Measurements from ENCODE around the gene IGFBP6.

Gene IGFBP6

DNA sequence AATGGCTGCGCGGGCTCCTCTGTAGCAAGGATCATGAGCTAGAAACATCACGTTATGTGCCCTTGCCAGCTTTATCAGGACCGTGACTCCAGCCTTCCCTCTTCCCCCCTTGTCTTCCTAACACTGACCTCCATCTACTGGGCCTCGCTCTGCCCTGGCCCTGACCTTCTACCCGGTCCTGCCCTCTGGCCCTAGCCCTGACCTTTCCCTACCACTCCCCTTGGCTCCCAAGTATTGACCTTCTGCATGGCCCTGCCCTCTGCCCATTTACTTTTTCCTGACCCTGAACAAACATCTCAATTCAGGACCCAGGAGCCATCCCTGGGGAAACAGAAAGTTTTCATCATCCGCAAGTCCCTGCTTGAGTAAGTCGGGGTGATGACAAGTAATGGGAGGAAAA is 7.8 kb downstream of the IGFBP6 start:
- TF ChIP-seq GATA3 (IDR thresholded peaks at IDR 0.05; ENCODE audit: low read depth, low read length) (no peak), GATA2 (IDR thresholded peaks at IDR 0.05; ENCODE audit: low read depth, low read length) (no peak)

DNA sequence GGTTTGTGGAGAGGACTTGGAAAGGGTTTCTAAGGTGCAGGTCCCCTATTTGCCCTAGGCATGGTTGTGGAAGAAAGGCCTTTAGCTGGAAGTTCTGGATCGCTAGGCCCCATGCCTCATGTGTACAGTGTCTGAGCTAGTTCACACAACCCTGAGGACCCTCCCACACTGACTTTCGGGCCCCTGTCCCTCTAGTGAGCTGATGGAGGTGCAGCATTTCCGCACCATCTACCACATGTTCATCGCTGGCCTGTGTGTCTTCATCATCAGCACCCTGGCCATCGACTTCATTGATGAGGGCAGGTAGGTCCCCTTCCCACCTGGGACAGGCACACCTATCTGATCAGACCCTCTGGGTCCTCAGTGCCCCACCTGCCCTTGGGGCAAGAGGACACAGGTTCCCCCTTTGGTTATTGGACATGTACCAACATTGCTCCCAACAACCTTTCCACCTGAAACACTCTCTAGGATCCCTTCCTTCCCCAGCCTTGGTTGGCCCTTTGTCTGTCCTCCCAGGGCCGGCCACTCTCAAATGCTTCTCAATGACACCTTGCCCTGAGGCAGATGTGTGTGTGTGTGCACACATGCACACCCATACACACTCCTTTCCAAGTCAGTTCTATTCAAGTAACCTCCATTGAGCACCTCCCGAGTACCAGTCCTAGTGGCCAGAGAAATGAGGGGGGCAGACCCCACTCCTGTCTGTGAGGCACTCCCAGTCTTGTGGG is 8.4 kb downstream of the IGFBP6 start:
- no peak for TF ChIP-seq GATA3 (IDR thresholded peaks at IDR 0.05; ENCODE audit: low read depth, low read length)
- TF ChIP-seq GATA2 (IDR thresholded peaks at IDR 0.05; ENCODE audit: low read depth, low read length), result no peak

DNA sequence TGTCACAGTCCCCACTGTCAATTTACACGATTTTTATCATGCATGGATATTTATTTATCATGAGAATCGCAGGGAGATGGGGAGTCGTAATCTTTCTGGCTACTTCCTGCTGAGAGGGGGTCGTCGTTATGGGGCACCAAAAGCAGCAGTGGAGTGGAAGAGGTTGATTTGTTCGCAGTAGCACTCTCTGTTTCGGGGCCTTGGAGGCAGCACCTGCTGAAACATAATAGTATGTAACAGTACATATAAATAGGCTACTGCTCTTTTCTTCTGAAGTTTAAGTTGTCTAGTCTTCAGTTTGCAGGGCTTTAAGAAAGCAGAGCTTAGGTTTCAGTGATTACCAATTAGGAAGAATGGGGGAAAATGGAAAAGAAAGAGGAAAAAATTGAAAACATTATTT is 9.7 kb downstream of the IGFBP6 start:
- TF ChIP-seq GATA3 (IDR thresholded peaks at IDR 0.05; ENCODE audit: low read depth, low read length), result no peak
- no peak for TF ChIP-seq GATA2 (IDR thresholded peaks at IDR 0.05; ENCODE audit: low read depth, low read length)

DNA sequence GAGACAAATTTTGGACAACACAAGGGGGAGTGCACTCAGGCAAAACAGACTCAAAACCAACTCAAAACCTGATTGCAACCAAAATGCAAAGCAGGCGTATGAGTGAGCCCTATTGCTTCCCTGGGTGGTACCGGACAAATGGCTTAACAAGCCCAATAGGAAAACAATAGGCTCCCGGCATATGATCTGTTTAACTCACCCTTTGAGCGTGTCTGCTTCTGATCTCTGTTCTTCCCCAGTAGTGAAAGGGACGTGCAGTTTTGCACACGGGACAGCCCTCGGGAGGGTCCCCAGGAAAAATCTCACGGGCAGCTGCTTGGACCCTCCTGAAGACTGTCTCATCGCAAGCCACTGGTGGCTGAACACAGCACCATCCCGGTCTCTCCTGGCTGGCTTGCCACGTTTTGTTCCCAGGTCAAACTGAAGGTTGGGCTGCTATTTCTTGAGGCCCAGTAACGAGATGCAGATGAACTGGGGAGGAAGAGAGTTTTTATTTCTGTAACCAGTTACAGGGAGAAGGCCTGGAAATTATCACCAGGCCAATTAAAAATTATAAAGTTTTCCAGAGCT is 15.8 kb downstream of the IGFBP6 start:
- TF ChIP-seq GATA3 (IDR thresholded peaks at IDR 0.05; ENCODE audit: low read depth, low read length), result no peak

DNA sequence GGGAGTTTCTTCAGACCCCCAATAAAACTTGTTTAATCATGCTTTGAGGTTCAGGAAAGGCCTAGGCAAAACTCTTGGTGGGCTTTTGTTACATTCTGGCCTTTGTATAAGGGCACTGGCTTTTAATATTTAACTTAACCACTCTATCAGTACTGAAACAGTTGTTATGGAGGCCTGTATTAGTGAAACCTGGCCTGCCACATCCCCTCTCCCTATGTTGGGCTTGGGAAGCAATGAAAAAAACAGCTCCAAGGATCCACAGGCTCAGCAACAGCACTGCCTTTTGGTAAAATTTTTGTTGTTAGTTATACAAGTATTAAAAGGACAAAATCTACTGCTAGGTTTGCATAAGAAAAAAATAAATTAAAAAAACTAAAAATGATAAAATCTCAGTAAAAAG is 16.5 kb downstream of the IGFBP6 start:
- TF ChIP-seq GATA3 (IDR thresholded peaks at IDR 0.05; ENCODE audit: low read depth, low read length) (no peak), GATA2 (IDR thresholded peaks at IDR 0.05; ENCODE audit: low read depth, low read length) (no peak)

DNA sequence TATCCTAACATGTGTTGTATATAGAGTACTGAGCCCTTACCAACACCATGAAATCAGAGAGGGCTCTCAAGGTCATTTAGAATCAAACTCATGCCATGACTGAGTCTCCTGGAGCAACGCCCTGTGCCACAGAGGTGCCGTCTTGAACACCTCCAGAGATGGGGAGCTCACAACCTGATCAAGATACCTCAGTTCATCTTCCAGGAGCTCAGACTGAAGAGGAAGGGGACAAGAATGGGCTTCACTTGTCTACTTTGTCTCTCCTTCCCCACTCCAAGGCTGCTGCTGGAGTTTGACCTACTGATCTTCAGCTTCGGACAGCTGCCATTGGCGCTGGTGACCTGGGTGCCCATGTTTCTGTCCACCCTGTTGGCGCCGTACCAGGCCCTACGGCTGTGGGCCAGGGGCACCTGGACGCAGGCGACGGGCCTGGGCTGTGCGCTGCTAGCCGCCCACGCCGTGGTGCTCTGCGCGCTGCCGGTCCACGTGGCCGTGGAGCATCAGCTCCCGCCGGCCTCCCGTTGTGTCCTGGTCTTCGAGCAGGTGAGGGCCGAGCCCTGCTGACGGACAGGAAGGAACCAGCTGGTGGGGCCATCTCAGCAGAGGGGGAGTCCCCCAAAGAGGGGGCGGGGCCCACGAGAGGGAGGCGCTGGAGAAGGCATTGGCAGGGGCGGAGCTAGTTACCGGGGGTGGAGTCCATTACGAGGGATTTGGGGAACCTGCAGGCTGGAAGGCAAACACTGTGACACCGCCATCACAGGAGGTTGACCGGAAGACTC is 17.8 kb downstream of the IGFBP6 start:
- no peak for TF ChIP-seq GATA2 (IDR thresholded peaks at IDR 0.05; ENCODE audit: low read depth, low read length)
- no peak for TF ChIP-seq GATA3 (IDR thresholded peaks at IDR 0.05; ENCODE audit: low read depth, low read length)

DNA sequence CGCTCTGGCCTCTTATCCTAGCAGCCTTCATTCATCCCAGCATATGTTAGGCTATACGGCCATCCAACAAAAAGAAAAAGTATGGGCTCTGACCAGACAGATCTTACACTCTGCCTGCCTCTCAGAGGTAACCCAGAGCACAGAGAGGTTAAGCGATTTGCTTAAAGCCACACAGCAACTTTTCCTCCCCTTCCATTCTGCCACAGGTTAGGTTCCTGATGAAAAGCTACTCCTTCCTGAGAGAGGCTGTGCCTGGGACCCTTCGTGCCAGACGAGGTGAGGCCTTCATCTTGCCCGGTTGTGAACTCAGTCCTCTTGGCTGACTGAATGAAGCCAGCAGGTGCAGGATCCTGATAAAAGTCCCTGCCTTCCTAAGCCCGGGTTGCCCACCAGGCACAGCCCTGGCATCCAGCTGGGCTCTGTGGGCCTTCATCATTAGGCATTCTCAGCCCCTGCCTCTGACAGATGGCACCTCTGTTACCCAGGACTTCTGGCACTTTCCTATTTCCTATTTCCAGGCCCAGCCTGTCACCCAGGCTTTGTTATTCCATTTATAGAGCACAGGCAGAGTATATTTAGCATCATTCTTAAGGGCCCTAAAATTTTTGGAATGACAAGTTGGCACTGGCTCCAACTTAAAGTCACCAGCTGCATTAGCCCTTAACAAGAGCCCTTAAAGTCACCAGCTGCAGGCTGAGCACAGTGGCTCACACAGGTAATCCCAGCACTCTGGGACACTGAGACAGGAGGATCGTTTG is 18.6 kb downstream of the IGFBP6 start:
- TF ChIP-seq GATA3 (IDR thresholded peaks at IDR 0.05; ENCODE audit: low read depth, low read length), result no peak

DNA sequence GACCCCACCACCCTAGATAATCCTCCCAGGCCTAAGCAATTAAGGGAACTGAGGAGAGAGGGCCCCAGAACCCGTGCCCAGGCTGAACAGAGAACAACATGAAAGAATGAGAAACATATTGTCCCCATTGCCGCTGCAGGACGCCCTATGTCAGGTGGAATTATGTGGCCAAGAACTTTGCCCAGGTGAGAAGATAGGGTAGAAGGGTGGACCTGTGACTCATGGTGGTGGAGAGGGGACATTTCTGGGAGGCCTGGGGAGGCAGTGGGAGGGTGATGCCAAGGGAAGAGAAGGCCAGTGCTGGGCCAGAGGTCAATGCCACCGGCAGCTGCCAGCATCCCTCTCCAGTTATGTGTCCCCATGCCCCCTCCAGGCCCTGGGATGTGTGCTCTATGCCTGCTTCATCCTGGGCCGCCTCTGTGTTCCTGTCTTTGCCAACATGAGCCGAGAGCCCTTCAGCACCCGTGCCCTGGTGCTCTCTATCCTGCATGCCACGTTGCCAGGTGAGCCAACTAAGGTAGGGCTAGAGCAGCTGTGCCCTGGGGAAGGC is 21.4 kb downstream of the IGFBP6 start:
- no peak for TF ChIP-seq GATA2 (IDR thresholded peaks at IDR 0.05; ENCODE audit: low read depth, low read length)
- no peak for TF ChIP-seq GATA3 (IDR thresholded peaks at IDR 0.05; ENCODE audit: low read depth, low read length)

DNA sequence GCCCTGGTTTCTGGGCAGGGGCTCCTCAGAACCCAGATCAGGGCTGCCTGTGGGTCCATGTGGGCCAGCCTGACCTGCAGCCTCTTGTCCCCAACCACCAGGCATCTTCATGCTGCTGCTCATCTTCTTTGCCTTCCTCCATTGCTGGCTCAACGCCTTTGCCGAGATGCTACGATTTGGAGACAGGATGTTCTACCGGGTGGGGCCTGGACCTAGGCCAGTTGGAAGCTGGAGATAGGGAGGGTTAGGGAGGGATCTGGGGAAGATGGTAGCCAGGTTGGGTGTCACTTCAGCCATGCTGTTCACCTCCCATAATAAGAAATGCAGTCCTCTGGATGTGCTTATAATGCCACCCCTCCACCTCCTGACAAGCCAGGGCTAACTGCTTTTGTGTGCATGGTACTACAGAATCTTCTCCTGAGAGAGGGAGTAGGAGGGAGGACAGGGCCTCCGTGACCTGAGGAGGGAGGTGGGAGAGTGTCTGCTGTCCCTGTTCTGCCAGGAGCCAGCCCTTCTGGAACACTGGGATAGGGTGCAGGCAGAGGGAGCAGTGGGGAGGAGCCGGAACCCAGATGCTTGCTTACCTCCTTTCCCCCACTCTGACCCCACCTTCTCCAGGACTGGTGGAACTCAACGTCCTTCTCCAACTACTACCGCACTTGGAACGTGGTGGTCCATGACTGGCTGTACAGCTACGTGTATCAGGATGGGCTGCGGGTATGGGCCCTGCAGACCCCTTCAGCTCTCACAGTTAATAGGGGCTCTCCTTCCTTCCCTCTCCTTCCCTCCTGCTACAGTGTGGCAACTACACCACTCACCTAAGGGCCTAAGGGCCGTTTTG is 23.4 kb downstream of the IGFBP6 start:
- no peak for TF ChIP-seq GATA2 (IDR thresholded peaks at IDR 0.05; ENCODE audit: low read depth, low read length)
- no peak for TF ChIP-seq GATA3 (IDR thresholded peaks at IDR 0.05; ENCODE audit: low read depth, low read length)

DNA sequence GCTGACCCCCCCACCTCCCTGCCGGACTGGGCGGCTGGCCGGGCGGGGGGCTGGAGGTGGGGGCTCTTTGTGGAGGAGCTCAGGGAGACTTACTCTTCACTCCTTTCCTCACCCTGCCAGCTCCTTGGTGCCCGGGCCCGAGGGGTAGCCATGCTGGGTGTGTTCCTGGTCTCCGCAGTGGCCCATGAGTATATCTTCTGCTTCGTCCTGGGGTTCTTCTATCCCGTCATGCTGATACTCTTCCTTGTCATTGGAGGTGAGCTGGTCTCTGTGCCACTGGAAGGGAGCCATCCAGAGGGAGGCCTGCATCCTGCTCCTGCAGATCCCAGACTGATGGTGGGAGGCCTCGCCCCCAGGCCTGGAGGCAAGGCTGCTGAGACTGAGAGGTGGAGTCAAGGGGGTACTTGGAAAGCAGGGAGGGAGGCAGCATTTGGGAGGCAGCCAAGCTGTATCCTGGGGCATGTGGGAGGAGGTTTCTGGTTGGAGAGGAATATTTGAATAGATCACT is 25.5 kb downstream of the IGFBP6 start:
- TF ChIP-seq GATA2 (IDR thresholded peaks at IDR 0.05; ENCODE audit: low read depth, low read length) (no peak), GATA3 (IDR thresholded peaks at IDR 0.05; ENCODE audit: low read depth, low read length) (no peak)

DNA sequence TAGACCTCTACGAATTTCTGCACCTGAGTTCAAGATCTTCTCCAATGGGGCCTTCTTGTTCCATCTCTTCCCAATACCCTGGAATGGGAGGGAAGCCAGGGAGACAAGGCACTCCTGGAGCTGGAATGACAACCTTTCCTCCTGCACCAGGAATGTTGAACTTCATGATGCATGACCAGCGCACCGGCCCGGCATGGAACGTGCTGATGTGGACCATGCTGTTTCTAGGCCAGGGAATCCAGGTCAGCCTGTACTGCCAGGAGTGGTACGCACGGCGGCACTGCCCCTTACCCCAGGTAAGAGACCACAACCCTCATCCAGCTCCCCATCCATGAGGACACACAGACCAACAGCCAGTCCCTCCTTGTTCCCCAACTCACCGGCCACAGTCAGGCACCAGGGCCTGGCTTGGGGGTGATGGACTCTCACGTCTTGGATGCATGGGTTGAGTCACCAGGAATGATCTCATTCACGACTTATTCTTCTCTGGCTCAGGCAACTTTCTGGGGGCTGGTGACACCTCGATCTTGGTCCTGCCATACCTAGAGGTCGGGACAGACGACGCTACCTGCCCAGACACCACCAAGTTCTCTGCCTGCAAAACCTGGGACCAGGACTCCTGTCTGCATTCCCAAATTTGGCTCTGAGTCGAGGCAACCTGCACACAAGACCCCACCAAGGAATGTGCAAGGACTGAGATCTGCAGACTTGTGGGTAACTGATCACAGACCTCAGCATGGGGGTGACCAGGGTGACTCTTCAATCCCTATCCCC is 26.3 kb downstream of the IGFBP6 start:
- no peak for TF ChIP-seq GATA3 (IDR thresholded peaks at IDR 0.05; ENCODE audit: low read depth, low read length)
- no peak for TF ChIP-seq GATA2 (IDR thresholded peaks at IDR 0.05; ENCODE audit: low read depth, low read length)

DNA sequence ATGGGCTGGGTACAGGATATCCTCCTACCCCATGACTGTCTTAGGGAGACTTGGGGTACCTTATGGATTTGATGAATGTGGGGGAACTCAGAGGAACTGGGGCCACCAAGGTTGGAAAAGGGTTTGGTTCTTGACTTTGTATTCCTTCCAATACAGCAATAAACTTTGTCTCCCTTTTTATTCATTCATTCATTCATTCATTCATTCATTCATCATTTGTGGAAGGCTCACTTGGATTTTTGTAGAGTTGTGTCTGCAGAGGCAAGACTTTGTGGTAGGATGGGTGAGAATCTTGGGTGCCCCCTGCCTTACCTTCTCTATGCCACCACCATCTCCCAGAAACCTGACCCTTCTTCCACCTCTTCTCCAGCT is 26.9 kb downstream of the IGFBP6 start:
- no peak for TF ChIP-seq GATA2 (IDR thresholded peaks at IDR 0.05; ENCODE audit: low read depth, low read length)
- no peak for TF ChIP-seq GATA3 (IDR thresholded peaks at IDR 0.05; ENCODE audit: low read depth, low read length)

Data from SH-SY5Y (cell line).